Activated T-cell treated with anti-CD3 and anti-CD28 coated beads for 1 hour (primary cell): ENCODE measurements around the gene ABI3BP.
"Not testable (repeated sequence)": the region's sequence is repeated elsewhere in the genome, so short reads cannot be mapped to it uniquely, and the experiment has no call there.

Experiments
- DNase-seq: peaks from one replicate; pipeline ENCODE4 v3.0.0-alpha.2; 2020; ENCODE audit warnings: low read depth

Gene ABI3BP

DNA sequence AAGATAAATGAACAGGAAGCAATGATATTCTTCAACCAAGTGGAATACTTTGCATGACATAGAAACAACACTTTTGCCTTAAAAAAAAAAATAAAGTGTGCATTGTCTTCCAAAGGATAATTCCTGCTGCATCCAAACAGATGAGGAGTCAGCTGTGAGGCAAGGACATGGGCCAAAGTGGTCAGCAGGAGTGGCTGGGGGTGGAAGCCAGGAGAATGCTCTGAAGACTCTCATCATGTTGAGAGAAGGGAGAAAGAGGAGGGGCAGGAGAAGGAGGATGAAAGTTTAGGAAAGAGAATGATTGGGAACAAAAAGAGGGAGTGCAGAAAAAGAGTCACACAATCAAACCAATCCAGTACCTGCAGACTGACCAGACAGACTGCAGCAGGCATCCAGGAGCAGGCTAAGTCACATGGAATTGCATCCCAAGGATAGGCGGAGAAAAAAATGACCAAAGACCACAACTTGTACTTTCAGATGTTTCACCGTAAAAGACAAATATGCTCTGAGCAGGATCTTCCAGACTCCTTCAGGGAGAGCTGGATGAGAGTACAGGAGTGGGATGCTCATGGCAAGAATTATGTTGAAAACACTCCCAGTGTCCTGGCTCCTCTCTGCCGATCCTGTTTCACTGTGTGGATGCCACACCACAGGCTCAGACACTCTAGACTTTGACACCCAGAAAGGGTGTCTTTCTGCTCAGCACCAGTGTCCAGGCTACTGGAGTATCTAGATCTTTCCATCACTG, 11.9 kb downstream of the ABI3BP start:
- DNase-seq = no peak

GRCh38 chr3:100978011-100978659, 15.1 kb downstream of the ABI3BP start:
- no peak for DNase-seq

- DNase-seq = no peak
Observed at GRCh38 chr3:100976611-100977010, 16.6 kb downstream of the ABI3BP start.

DNA sequence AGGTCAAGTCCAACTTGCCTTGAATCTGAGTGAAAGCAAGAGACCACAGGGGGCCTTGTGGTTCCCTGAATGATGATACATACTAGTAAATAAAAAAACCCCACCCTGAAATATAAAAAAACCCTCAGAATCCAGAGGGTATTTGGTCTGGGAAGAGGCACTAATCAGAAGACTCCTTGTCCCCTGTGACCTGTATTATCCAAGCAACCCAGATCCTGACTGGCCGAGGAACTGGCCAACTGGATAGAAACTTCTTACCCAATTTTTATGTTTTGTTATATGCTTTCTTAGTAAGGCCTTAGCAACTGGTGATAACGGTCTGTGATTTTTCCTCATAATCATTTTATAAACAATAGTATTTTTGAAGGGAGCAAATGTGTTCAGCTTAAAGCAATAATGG, 17.5 kb downstream of the ABI3BP start:
- no peak for DNase-seq

DNA sequence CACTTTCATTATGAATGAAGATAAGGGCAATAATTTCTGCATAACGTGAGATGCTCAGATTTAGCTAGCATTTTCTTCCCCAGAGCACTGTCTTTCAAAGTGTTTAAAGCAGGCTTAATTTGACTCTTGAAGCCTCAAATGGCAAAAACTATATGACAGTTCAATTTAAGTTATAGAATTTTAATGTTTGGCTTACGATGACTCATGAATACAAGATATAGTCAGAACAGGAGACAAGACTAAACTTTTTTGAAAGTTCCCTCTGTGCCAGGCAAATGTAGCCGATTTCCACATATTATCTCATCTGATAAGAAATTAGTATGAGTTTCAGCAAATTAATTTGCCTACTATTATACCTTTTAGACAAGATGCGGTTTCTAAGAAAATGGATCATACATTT, 19.6 kb downstream of the ABI3BP start:
- DNase-seq = no peak

DNA sequence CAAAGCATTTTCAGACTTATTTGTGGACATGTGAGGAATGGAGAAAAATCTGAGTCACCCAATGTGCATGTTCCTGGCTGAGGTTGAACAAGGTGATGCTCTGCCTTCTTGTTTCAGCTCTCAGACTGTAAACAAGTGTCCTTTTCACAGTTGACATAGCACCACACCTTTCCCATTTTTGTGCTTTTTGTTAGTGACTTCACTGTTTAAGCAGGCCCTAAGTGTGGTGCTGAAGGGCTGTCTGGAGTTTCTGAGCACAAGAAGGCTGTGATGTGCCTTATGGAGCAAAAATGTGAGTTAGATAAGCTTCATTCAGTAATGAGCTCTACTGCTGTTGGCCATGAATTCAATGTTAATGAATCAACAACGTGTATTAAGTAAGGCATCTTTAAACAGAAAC, 20.4 kb downstream of the ABI3BP start:
- DNase-seq = no peak

DNA sequence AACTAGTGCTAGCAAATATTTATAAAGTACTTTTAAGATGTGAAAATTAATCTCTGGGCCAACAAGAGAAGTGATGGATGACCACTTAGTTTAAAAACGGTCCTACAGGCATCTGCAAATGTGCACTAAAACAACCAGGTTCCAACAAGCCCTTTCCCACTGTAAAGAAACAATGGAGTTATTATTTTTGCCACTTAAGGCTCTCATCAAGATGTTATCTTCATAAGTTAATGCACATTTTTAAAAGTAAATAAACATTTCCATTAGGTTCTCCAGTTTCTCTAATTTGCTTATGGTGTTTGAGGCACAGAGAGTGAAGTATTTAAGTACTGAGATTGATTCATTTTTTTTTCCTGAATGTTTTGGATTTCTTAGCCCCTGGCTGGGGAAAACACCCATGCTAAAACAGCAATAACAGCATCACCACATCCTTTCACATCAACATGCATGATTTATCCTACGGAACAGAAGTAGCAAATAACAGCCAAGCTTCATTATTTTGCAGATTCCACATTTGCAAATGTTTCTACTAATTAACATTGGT, 20.8 kb downstream of the ABI3BP start:
- no peak for DNase-seq

DNA sequence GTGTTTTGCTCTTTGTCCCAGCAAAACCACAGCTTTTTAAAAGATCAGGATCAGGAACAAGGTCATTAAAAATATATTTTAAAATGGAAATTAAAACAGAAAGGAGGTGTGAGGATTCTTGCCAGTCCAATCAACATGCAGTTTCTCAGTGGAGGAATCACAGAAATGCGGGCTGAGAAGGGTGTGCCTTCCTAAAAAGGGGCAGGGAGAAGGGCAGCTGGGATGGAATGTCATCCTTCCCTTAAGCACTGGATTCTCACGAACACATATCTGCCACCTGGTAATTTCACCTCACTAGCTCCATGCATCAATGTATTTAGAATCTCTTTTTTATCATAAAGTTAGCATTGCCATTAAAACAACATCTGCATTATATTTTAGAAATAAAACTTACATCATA, 21.4 kb downstream of the ABI3BP start:
- DNase-seq = no peak

GRCh38 chr3:100970477-100970990, 22.7 kb downstream of the ABI3BP start:
- no peak for DNase-seq

GRCh38 chr3:100968932-100969906, 24.0 kb downstream of the ABI3BP start:
- DNase-seq = no peak

GRCh38 chr3:100966807-100967206, 26.4 kb downstream of the ABI3BP start:
- DNase-seq = no peak

DNA sequence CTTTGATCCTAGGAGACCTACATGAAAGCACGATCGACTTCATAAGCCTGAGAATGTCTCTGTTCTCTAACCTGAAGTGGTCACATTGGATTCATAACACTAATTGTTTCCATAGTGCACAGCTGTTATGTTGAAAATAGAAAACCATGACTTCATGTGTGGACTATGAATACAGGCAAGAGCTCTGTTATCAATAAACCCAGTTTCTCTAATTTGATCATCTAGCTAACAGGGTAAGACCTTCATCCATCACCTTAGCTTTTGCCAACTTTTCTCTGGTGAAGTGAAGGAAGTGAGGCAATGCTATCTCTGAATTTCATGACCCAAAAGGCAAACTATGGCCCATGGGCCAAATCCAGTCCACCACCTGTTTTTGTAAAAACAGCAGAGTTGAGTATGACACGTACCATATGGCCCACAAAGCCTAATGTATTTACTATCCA, 27.2 kb downstream of the ABI3BP start:
- no peak for DNase-seq

DNA sequence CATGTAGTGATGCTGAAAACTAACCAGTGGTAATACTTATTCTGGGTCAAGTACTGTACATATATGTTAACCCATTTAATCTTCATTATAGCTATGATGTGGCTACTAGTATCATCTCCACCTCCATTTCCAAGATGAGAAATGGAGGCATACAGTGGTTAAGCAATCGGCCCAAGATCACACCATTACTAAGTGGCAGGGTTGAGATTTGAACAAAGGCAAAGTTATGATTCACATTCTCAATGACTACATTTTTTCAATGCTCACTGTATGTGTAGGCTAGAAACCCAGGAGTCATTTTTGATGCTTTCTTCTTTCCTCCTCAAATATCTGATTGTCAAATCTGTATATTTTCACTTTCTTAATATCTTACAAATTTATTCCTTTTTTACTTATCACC, 30.2 kb downstream of the ABI3BP start:
- no peak for DNase-seq

DNA sequence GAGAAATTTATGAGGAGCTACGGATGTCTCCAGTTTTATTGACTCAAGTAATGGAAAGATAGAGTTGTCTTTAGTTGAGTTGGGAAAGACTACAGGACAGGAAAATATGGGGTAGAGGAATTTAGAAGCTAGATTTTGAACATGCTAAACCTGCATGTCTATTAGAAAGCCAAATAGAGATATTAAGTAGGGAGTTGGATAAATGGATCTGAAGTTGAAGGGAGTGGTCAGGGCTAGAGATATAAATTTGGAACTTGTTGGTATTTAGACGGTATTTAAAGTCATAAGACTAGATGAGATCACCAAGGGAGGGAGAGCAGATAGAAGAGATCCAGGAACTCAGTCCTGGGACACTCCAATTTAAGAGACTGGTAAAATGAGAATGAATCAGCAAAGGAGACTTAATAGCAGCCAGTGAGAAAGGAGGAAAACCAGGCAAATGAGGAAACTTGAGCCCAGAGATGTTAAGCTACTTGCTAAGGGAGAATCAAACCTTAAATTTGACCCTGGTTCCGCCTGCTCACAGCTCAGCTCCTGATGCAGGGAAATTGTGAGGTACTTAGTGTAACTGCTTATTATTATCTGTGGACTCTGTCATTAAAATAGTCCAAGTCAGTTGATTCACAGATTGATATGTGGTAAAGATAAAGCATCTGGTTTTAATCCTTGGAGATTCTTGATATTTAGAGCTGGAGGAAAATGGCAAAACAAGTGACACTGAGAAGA, 35.8 kb downstream of the ABI3BP start:
- DNase-seq = no peak

DNA sequence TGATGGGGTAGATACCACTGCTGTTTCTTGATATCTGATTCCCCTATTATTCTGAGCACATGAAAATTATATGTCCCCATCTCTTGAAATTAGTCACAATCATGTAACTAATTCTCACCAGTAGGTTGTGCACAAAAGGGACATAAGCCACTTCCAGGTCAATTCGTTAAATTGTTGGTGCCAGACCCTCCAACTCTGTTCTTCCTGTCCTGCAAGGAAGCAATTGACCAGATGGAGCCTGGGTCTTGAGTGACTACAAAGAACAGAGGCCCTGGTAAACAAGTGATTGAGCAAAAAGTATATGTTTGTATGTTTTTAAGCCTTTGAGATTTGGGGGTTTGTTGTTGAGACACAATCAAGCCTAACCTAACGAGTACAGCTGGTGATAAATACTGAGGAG, 36.9 kb downstream of the ABI3BP start:
- no peak for DNase-seq

GRCh38 chr3:100954990-100955389, 38.2 kb downstream of the ABI3BP start:
- no peak for DNase-seq

GRCh38 chr3:100954199-100954935, 38.9 kb downstream of the ABI3BP start:
- DNase-seq = no peak

DNA sequence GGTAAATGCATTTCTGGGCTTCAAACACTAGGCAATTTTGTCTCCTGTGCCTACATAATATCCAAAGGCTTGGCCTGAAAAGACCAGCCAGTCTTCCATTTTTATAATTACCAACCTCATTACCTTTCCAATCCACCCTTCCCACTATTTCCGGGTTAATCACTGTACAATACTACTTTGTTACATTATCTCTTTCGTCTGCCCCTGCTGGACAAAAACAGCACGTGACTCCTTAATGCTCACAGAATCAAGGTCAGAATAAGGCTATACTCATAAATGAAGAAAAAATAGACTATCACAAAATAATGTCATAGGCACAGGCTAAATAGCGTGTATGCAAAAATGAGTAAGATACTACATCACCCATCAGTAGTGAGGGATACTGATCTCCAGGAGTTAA, 40.1 kb downstream of the ABI3BP start:
- DNase-seq = no peak

DNA sequence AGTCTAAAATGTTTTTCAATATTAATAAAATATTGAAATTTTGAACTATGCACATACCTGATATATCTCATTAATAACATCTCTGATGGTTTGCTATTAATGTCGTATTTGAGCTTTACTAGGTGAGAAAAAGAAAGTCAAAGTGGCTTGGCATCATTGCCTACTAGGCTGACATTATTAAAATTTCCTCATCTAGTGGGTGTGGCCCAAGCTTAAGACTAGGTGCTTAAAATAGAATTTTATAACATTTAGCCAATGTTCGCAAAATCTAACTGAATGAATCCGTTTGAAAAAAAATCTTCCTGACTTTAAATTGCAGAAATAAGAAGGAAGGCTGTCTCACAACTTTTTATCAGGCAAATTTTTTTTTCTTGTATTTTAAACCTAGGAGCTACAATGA, 46.1 kb downstream of the ABI3BP start:
- no peak for DNase-seq

- not testable (repeated sequence) for DNase-seq
Observed at GRCh38 chr3:100946096-100946495, 47.1 kb downstream of the ABI3BP start.

GRCh38 chr3:100941451-100941850, 51.8 kb downstream of the ABI3BP start:
- DNase-seq = no peak
